Right lobe of liver (tissue), 6 donors: Measurements from ENCODE around the gene LHPP. TPM values are rescaled to one million over a fixed set of nuclear protein-coding genes. Genes with fewer than 3 reads are reported as not detected.

ENCODE experiments used
- ATAC-seq, 4 donors: fragments of 200-7000 bp; cut with Tn5 transposase; one replicate each; pipeline ENCODE4 v1.9.1; 2020; ENCODE audit warnings: mild to moderate bottlenecking in 4 of 4, moderate library complexity in 4 of 4
- DNase-seq, 3 donors: peaks; one replicate each; pipeline ENCODE4 v3.0.0-alpha.2; 2020
- H3K27ac ChIP-seq, 3 donors: fragments of 200-600 bp; one replicate each; pipeline ENCODE4 v1.8.0; 2022
- H3K27me3 ChIP-seq, 2 donors: fragments of 200-600 bp; one replicate each; pipeline ENCODE4 v1.8.0; 2022
- H3K36me3 ChIP-seq, 4 donors: fragments of 200-600 bp; sonication (generic) in 1 of 4; one replicate each; pipeline versions ENCODE4 v1.5.1 to v1.8.0; 2017 to 2022; ENCODE audit warnings: control low read depth in 1 of 4
- H3K4me1 ChIP-seq, 4 donors: fragments of 200-600 bp; sonication (generic) in 1 of 4; one replicate each; pipeline versions ENCODE4 v1.5.1 to v1.8.0; 2017 to 2022; ENCODE audit warnings: control low read depth in 1 of 4
- H3K4me3 ChIP-seq, 3 donors: fragments of 200-600 bp; one replicate each; pipeline ENCODE4 v1.8.0; 2022
- H3K9me3 ChIP-seq, 4 donors: fragments of 200-600 bp; sonication (generic) in 1 of 4; one replicate each; pipeline versions ENCODE4 v1.5.1 to v1.8.0; 2017 to 2022; ENCODE audit warnings: control low read depth in 1 of 4
- CTCF ChIP-seq, 4 donors: fragments of 200-600 bp in 3 of 4; fragments of 450-650 bp in 1 of 4; IDR thresholded peaks; one replicate each; pipeline versions ENCODE4 v1.5.1 to v1.8.0; 2016 to 2022; ENCODE audit warnings: antibody characterized with exemption in 4 of 4, mild to moderate bottlenecking in 2 of 4
- POLR2A ChIP-seq: fragments of 450-650 bp; IDR thresholded peaks from one replicate; pipeline ENCODE4 v1.6.1; 2017; ENCODE audit warnings: antibody characterized with exemption, mild to moderate bottlenecking
- WGBS: methylation state at CpG from one replicate; pipeline ENCODE4 v1.1.6; 2018; ENCODE audit warnings: low coverage, low lambda C conversion rate; ENCODE audit not compliant: insufficient coverage; ENCODE audit errors: missing lambda C conversion rate; 5-methylcytosine and 5-hydroxymethylcytosine counted together
- intact Hi-C, 2 donors: fragments of 100-400 bp; cut with DNase I; formaldehyde crosslinking; loops; one replicate each; pipeline versions ENCODE4 v1.11.2 to v1.14.1; 2022
- total RNA-seq, 6 experiments: library from RNA; depleted of rRNA in 2 of 6; stranded (reverse); fragments of >200 nt in 2 of 6; fragmentation: NEBNext Ultra II Directional in 3 of 6; extraction: Animal tissue kit (Norgen Biotek cat#: 25700) in 3 of 6; gene quantifications; one replicate each; pipeline versions ENCODE4 v1.1.0 to v1.2.4, GENCODE V29; 2016 to 2023
- donor health status: DM: no; HTN: yes; CAD: no.
- donor health status: DM: no; HTN: no; CAD: no.
- donor health status: DM: no; HTN: no; CAD: no.
- donor health status: DM: no; HTN: yes; CAD: no.
- donor health status: DM: no; HTN: yes; CAD: no.

Gene LHPP
- total RNA-seq, 6 experiments from 2014 or later, result 19.3 to 56.3 (median 36.3) TPM

DNA sequence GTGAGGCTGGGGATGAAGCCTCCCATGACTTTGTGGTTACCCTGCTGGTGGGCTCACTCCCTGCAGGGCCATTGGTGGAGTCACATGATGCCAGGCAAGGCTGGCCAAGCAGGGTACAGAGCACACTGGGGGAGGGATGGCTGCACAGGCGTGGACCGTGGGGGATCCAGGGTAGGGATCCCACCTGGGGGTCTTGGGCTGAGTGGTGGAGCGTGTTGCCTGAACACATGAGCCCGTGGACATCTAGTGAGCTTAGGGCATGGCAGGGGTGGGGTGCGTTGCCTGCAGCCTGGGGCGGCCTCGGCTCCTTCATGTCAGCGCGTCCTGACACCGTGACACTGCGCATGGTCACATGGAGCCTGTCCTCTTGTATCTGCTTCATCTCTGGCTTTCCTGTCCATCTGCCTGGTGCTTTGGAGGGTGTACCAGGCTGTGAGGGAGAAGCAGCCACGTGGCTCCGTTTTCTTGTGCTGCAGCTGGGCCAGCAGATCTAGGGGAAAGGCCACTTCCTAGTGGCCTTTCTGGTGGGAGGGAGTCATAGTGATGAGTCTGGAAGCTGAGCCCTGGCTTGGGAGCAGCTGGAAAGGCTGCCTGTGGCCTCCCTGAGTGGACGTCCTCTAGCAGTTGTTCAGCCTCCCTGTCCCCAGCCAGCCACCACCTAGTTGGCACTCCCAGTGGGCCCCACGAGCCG is 96.2 kb downstream of the LHPP start:
- intact Hi-C loops, result no loop called here
- Histone ChIP-seq H3K9me3 (no peaks in the 10 kb centered on the region), H3K27ac (no peak overlapping the region), H3K27me3 (no peaks in the 10 kb centered on the region), H3K4me1 (peaks cover 0 to 7% (median 0%) of the 10 kb centered on the region in 4 donors), H3K4me3 (no peak overlapping the region), H3K36me3 (no peaks in the 10 kb centered on the region)
- DNase-seq, result peak in 2 of 3 donors; percentile 17 to 44
- TF ChIP-seq CTCF (IDR thresholded peaks at IDR 0.05) (no peak), POLR2A (no peak)
- peak in 2 of 4 donors; percentile 14 to 29 for ATAC-seq
- no CpG with 5 or more reads among the region's 16 CpGs for WGBS

DNA sequence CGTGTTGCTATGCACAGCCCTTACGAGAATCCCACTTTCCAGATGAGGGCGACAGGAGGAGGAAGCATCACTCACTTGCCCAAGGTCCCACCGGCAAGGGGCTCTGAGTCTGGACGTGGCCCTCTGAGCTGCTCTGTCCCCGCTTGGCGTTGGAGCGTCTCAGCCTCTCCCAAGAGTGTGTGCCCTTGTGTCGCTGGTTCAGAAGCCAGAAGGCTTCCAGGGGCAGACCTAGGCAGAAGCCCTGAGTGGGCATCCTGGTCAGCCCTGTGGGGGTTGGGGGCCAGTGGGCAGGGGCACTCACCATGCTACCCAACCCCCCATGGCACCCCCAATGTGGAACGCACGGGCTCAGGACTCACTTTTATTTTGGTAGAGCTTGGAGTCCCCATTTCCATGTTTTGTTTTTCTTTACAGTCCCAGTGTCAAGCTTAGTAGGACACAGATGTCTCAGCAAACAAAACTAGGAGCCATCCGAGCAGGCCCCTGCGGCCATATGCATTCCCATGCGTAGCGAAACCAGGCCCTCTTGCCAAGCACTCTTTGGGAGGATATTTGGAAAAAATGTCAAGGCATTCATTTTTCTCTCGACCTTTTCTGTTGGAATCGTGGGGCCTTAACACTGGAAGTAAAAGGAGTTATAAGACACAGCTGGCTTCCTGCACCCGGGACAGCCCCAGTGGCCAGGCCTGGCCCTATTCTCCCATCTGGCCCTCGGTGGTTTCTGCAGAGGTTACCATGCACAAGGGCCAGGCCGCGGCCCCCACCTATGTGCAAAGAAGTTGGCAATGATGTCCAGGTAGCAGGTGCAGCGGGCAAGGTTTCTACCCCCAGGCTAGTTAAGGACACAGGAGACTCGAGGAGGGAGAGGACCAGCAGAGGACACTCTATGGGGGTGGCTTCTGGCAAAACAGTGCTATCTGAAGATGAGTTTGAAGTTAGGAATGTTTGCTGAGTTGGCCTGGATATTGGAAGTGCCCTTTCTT is 97.0 kb downstream of the LHPP start:
- Histone ChIP-seq H3K27me3 (no peaks in the 10 kb centered on the region), H3K27ac (no peak overlapping the region), H3K36me3 (no peaks in the 10 kb centered on the region), H3K9me3 (no peaks in the 10 kb centered on the region), H3K4me1 (peaks cover 0 to 7% (median 0%) of the 10 kb centered on the region in 4 donors), H3K4me3 (no peak overlapping the region)
- 85% methylated on average over 5 of the region's 23 CpGs for WGBS
- ATAC-seq, result no peak
- peak in 1 of 3 donors; percentile 44 for DNase-seq
- intact Hi-C loops, result no loop called here
- no peak for TF ChIP-seq POLR2A
- no peak for TF ChIP-seq CTCF (IDR thresholded peaks at IDR 0.05)

DNA sequence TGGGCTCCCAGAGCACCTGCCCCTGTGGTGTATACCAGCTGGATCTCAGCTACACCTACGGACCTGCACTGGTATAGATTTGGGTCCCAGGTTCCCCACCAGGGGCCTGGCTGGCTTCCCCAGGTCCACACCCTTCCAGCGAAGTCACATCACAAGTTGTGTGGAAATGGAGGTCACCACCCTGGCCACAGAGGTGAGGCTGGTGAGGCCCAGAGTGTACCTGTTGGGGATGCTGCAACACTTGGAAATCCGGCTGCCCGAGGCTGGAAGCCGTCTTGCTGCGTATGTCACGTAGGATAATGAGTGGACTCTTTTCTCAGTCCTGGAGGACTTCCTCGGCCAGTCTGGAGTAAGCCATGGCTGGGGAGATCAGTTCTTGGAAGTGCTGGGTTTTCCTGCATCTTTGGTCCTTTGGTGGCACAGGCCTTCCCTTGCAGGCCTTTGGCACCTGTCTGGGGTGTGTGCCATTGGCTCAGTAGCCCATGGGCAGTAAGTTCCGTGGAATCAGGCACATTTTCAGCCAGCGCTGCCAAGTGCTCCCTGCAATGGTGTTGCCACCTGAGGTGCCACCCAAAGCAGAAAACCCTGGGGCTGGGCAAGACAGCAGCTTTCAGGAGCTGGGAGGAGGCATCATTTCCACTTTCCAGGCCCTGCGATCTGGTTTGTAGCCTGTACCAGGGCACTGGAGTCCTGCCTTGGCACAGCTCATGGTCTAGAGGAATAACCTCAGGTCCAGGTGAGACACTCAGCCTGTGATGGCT is 97.9 kb downstream of the LHPP start:
- Histone ChIP-seq H3K27me3 (no peaks in the 10 kb centered on the region), H3K27ac (peak overlapping the region in 1 of 3 donors; percentile 22), H3K9me3 (no peaks in the 10 kb centered on the region), H3K4me1 (no peaks in the 10 kb centered on the region), H3K36me3 (no peaks in the 10 kb centered on the region), H3K4me3 (no peak overlapping the region)
- no CpG with 5 or more reads among the region's 11 CpGs for WGBS
- TF ChIP-seq CTCF (IDR thresholded peaks at IDR 0.05) (no peak), POLR2A (no peak)
- intact Hi-C loops, result no loop called here
- ATAC-seq (no peak), DNase-seq (peak in 2 of 3 donors; percentile 14 to 33)

- intact Hi-C loops, result no loop called here
- TF ChIP-seq POLR2A (no peak), CTCF (IDR thresholded peaks at IDR 0.05) (no peak)
- no peaks in the 10 kb centered on the region for H3K4me1 ChIP-seq
- H3K27ac ChIP-seq, result peak overlapping the region in 2 of 3 donors; percentile 3 to 39
- DNase-seq (peak in 2 of 3 donors; percentile 23 to 39), ATAC-seq (peak; percentile 48 to 68 (median 62))
- H3K4me3 ChIP-seq, result no peak overlapping the region
- H3K27me3 ChIP-seq, result no peaks in the 10 kb centered on the region
- H3K36me3 ChIP-seq, result no peaks in the 10 kb centered on the region
- no peaks in the 10 kb centered on the region for H3K9me3 ChIP-seq
- 51% methylated on average over 11 of the region's 18 CpGs for WGBS
Observed at GRCh38 chr10:124560377-124561105, 98.9 kb downstream of the LHPP start.
